Neural progenitor cell (in vitro differentiated cells): ENCODE data around the gene ZCCHC3.

ENCODE experiments used
- CTCF ChIP-seq: fragments of 200-600 bp; sonication (generic); IDR thresholded peaks from 2 replicates; pipeline ENCODE4 v1.5.1; 2017; ENCODE audit warnings: antibody characterized with exemption, mild to moderate bottlenecking
- EZH2 ChIP-seq: fragments of 200-600 bp; sonication (generic); IDR thresholded peaks from 2 replicates; pipeline ENCODE4 v1.6.1; 2017; ENCODE audit warnings: antibody characterized with exemption, mild to moderate bottlenecking, moderate library complexity

- TF ChIP-seq CTCF, result no peak
- no peak for TF ChIP-seq EZH2
Measured at GRCh38 chr20:275791-276190, 21.6 kb upstream of the ZCCHC3 start.
